ENCODE data around the gene PEX14. TPM values are rescaled to one million over a fixed set of nuclear protein-coding genes. Genes with fewer than 3 reads are reported as not detected.
A peak's percentile ranks its signal among the peaks of the same experiment; 100 is the strongest.

PEX14 gene
- total RNA-seq, 4 donors from 2014 or later = 10.1 to 22.7 (median 15.1) TPM

- Histone ChIP-seq H3K4me3 (no peak overlapping the region), H3K9me3 (no peaks in the 10 kb centered on the region), H3K27me3 (no peaks in the 10 kb centered on the region), H3K27ac (no peak overlapping the region), H3K36me3 (no peaks in the 10 kb centered on the region), H3K4me1 (peaks cover 0 to 41% (median 7%) of the 10 kb centered on the region in 3 donors)
- ATAC-seq = peak; percentile 85
- WGBS, 2 donors (ENCODE audit: low coverage in 1 of 2) = 33 to 43% methylated on average over 3 to 7 of the region's 17 CpGs
- TF ChIP-seq POLR2AphosphoS5 (IDR thresholded peaks at IDR 0.05) (no peak), CTCF (IDR thresholded peaks at IDR 0.05) (peak; percentile 48 to 92 (median 74)), EP300 (IDR thresholded peaks at IDR 0.05) (no peak), POLR2A (IDR thresholded peaks at IDR 0.05) (no peak)
Measured at GRCh38 chr1:10507111-10507879, 32.5 kb downstream of the PEX14 start.

- H3K27me3 ChIP-seq = no peaks in the 10 kb centered on the region
- no peak overlapping the region for H3K27ac ChIP-seq
- H3K4me1 ChIP-seq = peaks cover 0 to 50% (median 9%) of the 10 kb centered on the region in 3 donors
- no peak for TF ChIP-seq CTCF (IDR thresholded peaks at IDR 0.05)
- no peaks in the 10 kb centered on the region for H3K9me3 ChIP-seq
- no peak for ATAC-seq
- H3K36me3 ChIP-seq = no peaks in the 10 kb centered on the region
- WGBS, 2 donors (ENCODE audit: low coverage in 1 of 2) = no CpG with 5 or more reads among the region's 3 CpGs
- no peak overlapping the region for H3K4me3 ChIP-seq
Measured at GRCh38 chr1:10508511-10508951, 33.8 kb downstream of the PEX14 start.

DNA sequence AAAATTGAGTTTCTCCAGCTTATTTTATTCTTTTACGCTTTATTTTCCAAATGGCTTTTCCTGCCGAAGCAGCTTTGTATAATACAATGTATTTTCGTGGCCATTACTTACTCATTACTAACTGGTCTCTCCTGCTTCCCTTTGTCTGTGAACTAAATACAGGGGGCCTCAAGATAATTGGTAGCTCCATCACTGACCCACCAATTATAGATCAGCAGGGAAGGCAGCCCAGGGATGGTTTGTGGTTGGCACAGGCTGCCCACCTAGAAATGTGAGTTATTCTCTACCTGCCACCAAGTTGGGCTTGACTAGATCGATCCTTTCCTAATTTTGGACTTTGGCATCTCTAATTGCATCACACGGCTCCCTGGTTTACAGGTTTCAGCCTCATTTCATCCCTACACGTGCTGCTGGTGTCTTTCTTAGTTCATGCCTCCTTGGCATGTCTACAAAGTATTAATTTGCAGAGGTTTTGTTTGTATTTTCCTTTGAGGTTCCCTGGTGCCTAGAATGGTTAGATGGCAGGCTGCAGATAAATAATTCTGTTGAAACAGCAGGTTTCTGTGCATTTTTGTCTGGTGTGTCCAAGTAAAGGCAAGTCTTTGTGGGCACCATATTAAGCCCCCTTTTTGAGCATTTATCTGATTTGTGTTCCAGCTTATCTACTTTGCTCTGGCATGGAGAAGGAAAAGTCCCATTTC, 35.2 kb downstream of the PEX14 start:
- no peak for TF ChIP-seq POLR2A (IDR thresholded peaks at IDR 0.05)
- TF ChIP-seq CTCF (IDR thresholded peaks at IDR 0.05) = no peak
- TF ChIP-seq EP300 (IDR thresholded peaks at IDR 0.05) = no peak
- no peak for TF ChIP-seq POLR2AphosphoS5 (IDR thresholded peaks at IDR 0.05)
- Histone ChIP-seq H3K27ac (peak overlapping the region in 1 of 4 donors; percentile 37), H3K4me3 (no peak overlapping the region), H3K4me1 (peaks cover 0 to 64% (median 12%) of the 10 kb centered on the region in 3 donors), H3K36me3 (no peaks in the 10 kb centered on the region), H3K9me3 (no peaks in the 10 kb centered on the region), H3K27me3 (no peaks in the 10 kb centered on the region)
- WGBS, 2 donors (ENCODE audit: low coverage in 1 of 2) = 75 to 94% methylated on average over 3 to 6 of the region's 6 CpGs
- no peak for ATAC-seq

DNA sequence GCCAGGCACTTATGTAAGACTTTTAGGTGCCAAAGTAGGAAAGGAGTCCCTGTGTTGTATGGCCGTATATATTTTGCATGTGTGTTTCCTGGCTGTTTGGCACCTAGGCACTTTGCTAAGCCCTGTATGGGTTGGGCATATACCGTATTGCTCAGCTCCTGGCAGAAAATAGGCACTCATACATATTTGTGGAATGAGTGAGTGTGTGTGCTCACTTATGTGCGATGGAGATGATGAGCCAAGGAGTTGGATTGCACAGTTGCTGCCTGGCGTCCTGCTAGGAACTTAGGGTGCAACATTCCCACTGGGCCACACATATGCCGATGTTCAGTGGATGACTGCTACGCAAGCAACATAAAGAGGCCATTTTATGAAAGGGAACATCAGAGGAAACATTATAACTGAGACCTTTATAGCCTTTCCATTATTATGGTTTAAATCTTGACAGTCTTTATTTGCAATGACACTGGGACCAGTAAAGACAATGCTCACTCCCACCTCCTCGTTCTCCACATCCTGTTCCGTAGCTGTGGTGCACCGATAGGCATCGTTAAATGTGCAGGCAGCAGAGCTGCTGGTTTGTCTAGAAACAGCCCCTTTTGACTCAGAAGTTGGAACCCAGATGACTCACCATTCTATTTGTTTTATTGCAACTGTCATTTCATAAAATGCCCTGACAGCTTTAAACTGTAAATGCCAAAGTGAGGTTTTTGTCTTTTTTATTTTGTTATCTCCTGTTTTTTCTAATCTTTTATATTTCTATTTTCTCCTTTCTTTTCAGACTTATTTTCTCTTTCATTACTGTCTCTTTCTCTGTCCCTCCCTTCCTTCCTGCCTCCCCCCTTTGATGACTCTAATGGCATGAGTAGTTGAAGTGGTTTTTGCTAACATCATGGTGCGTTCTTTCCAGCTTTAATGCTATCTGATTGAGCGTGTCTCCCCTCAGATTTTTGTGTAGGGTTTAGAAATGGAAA, 36.1 kb downstream of the PEX14 start:
- TF ChIP-seq POLR2AphosphoS5 (IDR thresholded peaks at IDR 0.05) (peak; percentile 73), CTCF (IDR thresholded peaks at IDR 0.05) (no peak)
- Histone ChIP-seq H3K27me3 (no peaks in the 10 kb centered on the region), H3K27ac (peak overlapping the region in 2 of 4 donors; percentile 17 to 37), H3K9me3 (no peaks in the 10 kb centered on the region), H3K36me3 (no peaks in the 10 kb centered on the region), H3K4me1 (peaks cover 0 to 73% (median 12%) of the 10 kb centered on the region in 3 donors), H3K4me3 (no peak overlapping the region)
- ATAC-seq = peak; percentile 74
- 15 to 29% methylated on average over 9 to 12 of the region's 12 CpGs for WGBS, 2 donors (ENCODE audit: low coverage in 1 of 2)

All from gastroesophageal sphincter (tissue), 4 donors.